NOMO-1 treated with DMSO at 0.1 percent for 48 hours (cell line): ENCODE data around the gene SIK3.
"Not testable (repeated sequence)": the region's sequence is repeated elsewhere in the genome, so short reads cannot be mapped to it uniquely, and the experiment has no call there.

ENCODE experiments used
- DNase-seq: peaks from one replicate; lab custom pipeline; 2025; ENCODE audit not compliant: unreplicated experiment; lab: John Stamatoyannopoulos, UW

The SIK3 gene

DNA sequence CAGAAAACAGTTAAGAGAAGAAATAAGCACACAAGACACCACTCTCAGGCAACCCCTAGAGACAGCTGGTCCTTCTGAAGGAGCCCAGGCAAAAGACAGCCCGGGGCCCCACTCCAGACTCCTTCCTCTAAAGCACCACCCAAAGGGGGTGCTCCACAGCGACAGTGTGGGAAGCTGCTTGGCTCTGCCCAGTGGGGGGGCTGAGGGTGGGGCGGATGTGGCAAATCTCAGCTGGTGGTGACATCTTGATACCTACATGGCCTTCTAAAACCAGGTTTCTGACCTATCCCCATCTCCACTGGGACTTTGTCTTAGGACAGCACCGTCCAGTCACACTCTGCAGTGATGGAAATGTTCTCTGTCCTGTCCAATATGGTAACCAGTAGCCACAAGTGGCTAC is 250.6 kb downstream of the SIK3 start:
- DNase-seq = no peak

- no peak for DNase-seq
Observed at GRCh38 chr11:116844722-116845121, 253.5 kb downstream of the SIK3 start.

GRCh38 chr11:116843661-116844060 is 254.6 kb downstream of the SIK3 start:
- no peak for DNase-seq

DNA sequence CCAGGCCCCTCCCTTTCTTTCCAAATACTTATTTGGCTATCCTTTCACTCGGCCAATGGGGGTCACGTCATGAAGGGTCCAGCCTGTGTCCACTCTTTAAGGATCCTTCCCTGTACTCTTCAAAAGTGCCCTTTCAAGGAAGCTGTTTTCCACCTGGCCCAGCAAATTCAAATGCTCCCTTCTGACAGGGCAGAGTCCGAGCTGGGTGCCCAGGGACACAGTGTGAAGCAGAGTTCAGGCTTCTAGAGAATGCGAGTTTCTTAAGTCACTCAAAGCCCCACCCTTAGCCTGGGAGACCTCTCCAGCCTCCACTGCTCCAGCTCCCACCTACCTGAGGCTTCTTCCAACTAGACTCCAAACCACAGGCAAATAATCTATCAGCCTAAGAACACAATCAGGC is 255.3 kb downstream of the SIK3 start:
- no peak for DNase-seq

DNA sequence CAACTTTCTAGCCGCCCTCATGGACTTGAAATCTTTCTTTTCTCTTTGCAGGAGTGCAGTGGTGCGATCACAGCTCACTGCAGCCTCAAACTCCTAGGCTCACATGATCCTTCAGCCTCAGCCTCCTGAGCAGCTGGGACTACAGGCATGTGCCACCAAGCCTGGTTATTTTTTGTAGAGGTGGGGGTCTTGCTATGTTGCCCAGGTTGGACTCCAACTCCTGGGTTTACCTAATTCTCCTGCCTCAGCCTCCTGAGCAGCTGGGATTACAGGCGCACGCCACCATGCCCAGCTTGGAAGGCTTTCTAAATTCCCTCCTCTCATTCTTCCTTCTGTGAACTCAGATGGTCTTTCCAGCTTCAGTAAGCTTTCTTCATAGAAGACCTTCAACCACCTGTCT is 256.1 kb downstream of the SIK3 start:
- DNase-seq = no peak

GRCh38 chr11:116840746-116841296 is 257.4 kb downstream of the SIK3 start:
- no peak for DNase-seq

DNA sequence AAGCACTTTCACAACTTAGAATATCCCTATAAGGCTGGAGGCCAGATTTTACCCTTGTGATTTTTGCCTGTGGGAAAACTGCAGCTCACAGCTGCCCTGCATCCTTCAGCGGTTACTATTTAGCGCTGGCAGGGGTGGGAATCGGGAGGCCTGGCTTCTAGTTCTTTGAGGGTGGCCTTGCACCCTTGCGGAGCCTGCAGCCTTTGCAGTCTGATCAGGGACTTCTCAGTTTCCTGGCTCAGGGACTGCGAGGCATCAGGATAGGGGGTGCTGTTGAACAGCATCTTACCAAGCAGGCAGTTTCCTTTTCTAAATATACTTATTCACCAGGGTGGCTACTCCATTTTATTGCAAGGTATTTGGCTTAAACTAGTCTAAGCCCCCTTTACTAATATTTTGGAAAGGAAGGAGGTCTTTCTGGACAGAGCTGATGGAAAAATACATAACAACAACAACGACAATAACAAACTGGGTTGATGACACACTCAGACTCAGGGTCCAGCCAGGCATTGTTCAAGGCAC is 257.9 kb downstream of the SIK3 start:
- DNase-seq = no peak

GRCh38 chr11:116838321-116839084 is 259.7 kb downstream of the SIK3 start:
- no peak for DNase-seq

DNA sequence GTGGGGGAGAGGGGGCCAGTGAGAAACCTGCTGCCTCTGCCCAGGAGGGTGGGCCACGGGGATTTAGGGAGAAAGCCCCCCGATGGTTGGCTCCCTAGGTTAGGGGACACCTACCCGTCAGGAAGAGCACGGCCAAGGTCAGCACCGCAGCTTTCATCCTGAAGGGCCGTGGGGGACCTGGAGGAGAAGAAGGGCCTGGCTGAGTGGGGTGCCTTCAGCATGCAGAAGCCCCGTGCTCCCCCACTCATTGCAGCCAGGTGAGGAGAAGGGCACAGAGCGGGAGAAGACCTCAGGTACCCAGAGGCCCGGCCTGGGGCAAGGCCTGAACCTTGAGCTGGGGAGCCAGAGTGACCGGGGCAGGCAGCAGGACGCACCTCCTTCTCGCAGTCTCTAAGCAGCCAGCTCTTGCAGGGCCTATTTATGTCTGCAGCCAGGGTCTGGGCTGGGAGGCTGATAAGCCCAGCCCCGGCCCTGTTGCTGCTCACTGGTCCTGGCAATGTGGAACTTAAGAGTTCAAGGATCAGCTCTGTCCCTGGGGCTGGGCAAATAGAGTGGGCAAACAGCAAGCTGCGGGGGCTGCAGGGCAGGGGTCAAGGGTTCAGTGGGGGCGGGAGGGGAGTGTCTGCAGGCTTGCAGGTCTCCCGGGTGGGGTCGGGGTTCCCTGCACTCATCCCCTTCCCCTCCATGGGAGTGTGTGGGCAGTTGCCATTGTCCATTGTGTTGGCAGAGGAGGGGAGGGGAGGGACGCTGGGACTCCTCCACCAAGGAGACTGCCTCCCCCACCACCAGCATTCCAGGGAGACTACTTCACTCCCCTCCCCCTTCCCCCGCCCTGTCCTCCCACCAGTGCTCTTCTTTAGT is 260.8 kb downstream of the SIK3 start, which contains the start of gene APOA1:
Gene APOA1, minus strand, starts transcription at position 392 of the 861 bp plus-strand sequence. Its CDS starts 235 bp downstream, at position 157.
- DNase-seq = no peak

DNA sequence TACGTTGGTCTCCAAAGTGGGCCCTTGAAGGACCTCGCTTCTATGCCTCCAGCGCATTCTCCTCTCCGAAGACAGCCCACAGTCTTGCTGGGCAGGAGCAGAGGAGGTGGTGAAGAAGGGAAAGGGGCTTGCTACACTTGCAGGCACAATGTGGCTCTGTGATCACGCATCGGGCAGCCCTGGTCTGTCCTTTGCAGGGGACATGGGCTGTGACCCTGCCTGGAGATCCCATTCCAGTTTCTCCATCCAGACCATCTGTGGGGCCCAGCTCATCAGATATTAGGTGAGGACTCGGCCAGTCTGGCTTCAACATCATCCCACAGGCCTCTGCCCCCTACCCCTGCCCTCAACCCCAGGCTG is 261.6 kb downstream of the SIK3 start:
- DNase-seq = no peak

- DNase-seq = peak; percentile 81
Observed at GRCh38 chr11:116835791-116836631, 262.2 kb downstream of the SIK3 start.

DNA sequence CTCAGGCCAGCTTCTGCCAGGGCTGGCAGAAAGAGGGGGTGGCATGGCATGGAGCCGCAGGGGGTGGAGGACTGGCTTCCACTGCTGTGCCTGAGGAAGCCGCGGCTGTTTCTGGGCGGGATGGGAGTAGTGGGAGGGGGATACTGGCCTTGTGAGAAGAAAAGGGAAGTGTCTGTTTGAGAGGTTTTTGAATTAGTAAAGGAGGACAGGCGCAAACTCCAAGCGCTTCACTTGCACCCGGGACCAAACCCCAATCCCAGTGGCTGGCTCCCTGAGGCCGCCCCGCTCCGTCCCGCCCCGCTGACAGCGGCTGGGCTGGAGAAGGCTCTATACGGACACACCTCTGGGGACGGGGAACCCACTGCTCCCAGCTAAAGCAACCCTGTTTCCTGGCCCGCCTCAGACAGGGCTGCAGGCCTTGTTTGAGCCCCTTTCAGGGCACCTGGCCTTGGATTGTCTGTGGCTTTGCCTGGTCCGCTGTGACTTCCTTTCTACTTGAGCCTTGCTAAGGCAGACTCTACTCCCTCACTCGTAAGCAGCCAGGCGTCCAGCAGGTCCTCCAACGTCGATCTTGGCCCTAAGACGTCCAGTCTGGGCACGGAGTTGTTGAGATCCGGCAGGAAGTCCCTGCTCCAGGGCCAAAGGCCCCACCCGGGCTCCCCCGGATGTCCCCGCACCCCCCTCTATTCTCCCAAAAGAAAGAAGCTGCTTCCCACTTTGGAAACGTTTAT is 263.0 kb downstream of the SIK3 start:
- peak; percentile 20 for DNase-seq

- DNase-seq = not testable (repeated sequence)
Observed at GRCh38 chr11:116834535-116835041, 263.6 kb downstream of the SIK3 start.

- no peak for DNase-seq
Observed at GRCh38 chr11:116833816-116834534, 264.3 kb downstream of the SIK3 start.

DNA sequence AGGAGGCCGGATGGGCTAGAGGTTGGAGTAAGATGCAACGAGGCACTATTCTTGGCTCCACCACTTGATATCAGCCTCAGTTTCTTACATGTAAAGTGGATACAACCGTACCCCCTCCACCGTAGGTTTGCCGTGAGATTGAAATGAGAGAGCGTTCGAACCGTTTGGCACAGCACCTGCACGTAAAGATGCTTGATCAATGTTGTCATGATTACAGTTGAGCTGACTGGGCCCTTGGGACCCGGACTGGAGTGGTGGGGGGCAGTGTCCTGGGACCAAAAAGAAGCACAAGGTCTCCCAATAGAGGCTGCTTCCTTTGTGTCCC is 264.8 kb downstream of the SIK3 start:
- DNase-seq = no peak

DNA sequence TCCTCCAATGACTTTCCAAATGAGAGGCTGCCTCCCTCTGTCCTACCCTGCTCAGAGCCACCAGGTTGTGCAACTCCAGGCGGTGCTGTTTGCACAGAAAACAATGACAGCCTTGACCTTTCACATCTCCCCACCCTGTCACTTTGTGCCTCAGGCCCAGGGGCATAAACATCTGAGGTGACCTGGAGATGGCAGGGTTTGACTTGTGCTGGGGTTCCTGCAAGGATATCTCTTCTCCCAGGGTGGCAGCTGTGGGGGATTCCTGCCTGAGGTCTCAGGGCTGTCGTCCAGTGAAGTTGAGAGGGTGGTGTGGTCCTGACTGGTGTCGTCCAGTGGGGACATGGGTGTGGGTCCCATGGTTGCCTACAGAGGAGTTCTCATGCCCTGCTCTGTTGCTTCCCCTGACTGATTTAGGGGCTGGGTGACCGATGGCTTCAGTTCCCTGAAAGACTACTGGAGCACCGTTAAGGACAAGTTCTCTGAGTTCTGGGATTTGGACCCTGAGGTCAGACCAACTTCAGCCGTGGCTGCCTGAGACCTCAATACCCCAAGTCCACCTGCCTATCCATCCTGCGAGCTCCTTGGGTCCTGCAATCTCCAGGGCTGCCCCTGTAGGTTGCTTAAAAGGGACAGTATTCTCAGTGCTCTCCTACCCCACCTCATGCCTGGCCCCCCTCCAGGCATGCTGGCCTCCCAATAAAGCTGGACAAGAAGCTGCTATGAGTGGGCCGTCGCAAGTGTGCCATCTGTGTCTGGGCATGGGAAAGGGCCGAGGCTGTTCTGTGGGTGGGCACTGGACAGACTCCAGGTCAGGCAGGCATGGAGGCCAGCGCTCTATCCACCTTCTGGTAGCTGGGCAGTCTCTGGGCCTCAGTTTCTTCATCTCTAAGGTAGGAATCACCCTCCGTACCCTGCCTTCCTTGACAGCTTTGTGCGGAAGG is 265.6 kb downstream of the SIK3 start:
- DNase-seq = no peak

GRCh38 chr11:116831790-116832349 is 266.4 kb downstream of the SIK3 start:
- DNase-seq = no peak
